ENCODE results near the gene CDC20B.

Gene CDC20B

GRCh38 chr5:55154873-55155272 is 18.1 kb downstream of the CDC20B start:
- TF ChIP-seq, protein P1, sequence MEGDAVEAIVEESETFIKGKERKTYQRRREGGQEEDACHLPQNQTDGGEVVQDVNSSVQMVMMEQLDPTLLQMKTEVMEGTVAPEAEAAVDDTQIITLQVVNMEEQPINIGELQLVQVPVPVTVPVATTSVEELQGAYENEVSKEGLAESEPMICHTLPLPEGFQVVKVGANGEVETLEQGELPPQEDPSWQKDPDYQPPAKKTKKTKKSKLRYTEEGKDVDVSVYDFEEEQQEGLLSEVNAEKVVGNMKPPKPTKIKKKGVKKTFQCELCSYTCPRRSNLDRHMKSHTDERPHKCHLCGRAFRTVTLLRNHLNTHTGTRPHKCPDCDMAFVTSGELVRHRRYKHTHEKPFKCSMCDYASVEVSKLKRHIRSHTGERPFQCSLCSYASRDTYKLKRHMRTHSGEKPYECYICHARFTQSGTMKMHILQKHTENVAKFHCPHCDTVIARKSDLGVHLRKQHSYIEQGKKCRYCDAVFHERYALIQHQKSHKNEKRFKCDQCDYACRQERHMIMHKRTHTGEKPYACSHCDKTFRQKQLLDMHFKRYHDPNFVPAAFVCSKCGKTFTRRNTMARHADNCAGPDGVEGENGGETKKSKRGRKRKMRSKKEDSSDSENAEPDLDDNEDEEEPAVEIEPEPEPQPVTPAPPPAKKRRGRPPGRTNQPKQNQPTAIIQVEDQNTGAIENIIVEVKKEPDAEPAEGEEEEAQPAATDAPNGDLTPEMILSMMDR (IDR thresholded peaks at IDR 0.05) = no peak

DNA sequence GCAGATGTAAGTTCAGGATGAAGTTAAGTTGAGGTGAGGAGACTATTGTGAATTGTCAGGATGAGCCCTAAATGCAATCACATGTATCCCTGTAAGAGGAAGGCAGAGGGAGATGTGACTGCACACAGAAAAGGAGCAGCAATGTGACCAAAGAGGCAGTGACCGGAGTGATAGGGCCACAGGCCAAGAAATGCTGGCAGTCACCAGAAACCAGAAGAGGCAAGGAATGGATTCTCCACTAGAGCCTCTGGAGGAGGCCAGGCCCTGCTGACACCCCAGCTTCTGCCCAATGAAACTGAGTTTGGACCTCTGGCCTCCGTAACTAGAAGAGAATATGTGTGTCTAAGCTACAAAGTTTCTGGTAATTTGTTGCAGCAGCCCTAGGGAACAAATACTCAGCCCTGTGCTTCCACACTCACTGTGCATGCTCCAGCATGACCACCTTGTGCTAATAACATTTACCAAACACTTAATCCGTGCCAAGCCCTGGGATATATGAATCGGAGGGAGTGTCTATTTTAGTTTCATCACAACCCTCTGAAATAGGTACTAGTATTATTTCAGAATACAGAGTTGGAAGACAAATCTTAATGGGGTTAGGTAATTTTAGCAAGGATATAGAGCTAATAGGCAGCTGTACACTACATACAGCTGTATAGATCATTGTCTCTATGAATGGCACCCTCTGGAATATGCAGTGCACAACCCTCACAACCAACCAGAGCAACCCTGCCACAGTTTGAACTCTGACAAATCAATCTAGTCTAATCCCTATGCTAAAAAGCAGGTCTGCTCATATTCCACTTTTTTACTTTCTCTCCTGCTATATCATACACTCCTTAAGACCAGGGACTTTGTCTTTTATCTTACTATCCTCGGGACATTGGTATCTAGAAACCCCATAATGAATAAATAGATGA is 20.8 kb downstream of the CDC20B start:
- TF ChIP-seq, protein P1 (IDR thresholded peaks at IDR 0.05) = no peak

- TF ChIP-seq, protein P1 (IDR thresholded peaks at IDR 0.05) = no peak
Measured at GRCh38 chr5:55149308-55149795, 23.6 kb downstream of the CDC20B start.

DNA sequence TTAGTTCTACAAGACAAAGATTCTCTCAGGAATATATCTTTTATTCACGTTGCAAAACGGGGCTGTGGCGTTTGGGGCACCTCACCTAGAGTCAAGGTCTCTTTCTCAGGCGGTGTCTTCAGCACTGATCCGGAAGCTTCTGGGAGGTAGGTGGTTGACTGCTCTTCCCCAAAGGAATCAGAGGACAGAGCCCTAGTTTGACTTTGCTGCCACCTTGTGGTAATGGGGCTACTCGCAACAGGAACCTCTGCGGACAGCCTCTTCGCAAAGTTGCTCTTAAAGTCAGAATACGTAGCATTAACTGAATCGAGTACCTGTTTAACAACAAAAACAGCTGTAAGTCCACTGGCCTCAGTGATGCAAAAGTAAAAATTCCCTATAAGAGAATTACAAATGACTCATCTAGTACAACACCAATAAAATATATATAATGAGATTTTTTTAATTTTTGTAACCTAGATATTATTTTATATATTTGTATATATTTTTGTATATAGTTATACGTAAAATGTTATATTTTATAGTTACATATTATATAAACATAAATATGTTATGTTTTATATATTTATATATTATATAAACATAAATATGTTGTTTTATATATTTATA is 26.3 kb downstream of the CDC20B start:
- TF ChIP-seq, protein P1 (IDR thresholded peaks at IDR 0.05) = peak; percentile 87

DNA sequence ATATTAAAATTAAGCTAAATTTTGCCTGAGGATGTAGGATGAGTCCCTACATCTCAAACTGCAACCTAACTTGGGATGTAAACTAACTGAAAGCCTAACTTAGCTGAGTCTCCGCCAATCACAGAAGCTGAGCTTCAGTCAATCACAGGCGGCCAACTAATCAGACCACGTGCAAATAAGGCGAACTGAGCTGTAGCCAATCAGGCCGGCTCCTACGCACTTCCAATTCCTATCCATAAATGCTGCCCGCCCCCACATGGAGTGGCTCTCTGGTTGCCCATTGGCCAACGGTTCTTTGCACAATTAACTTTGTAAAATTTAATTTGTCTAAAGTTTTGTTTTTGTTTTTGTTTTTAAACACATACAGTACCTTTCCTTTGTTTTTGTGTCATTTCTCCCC is 26.9 kb downstream of the CDC20B start:
- TF ChIP-seq, protein P1 (IDR thresholded peaks at IDR 0.05) = no peak

DNA sequence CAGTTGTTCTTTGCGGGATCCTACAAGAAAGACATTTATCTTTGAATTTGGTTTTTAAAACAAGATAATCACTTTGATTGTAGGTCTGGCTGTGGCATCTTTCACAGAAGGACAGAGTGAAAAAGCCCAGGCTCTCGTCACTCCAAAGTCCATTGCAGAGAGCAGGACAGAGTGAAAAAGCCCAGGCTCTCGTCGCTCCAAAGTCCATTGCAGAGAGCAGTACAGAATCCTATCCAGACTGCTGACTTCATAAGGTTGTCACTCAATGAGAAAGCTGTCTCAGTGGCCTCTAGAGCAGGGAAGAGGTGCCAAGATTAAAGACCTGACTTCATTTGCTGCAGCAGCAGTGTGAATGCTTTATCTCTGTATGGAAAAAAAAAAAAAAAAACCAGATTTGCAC is 29.4 kb downstream of the CDC20B start:
- TF ChIP-seq, protein P1 (IDR thresholded peaks at IDR 0.05) = no peak

DNA sequence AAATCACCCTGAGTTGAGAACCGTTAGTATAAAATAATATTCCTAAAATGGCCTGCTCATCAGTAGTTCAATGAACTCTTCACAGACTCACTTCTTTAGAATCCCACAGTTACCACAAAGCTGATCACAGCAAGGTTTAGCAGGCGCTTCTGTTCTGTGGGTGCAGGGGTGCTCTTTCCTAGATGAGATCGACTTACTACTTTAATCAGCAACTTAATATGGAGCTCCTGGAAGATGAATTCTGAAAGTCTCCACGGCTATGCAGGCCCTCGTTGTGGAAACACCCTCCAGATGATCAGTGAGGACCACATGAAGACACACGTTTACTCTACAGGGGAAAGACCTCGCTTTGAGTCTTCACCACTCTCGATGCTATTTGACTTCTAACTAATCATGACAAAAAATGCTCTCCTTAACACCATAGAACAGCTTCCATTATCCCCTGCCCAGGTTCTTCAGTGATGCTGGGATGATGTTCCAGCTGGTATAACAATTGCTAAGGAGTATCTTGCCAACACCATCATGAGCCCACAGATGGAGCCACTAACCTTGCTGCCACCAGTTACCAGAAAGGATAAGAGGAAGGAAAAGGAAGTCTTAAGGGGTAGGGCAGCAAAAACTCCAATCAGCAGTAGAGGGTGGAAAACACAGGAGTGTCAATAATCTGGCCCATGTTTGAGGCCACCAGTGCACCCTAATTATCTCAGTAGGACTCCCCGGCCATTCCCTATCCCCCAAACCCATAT is 30.9 kb downstream of the CDC20B start:
- TF ChIP-seq, protein P1 (IDR thresholded peaks at IDR 0.05) = no peak
